Activated effector memory CD4-positive, alpha-beta T cell treated with Interleukin-2 at 50 U/mL for 16 hours (primary cell): ENCODE data around the gene EXOC3L1.

ENCODE experiments used
- DNase-seq: peaks from one replicate; pipeline ENCODE4 v3.0.0-alpha.2; 2020

The EXOC3L1 gene

GRCh38 chr16:67190041-67190440 is at the start of gene EXOC3L1:
TSS of gene EXOC3L1 (minus strand) at chr16:67190136. CDS start at chr16:67189676, 460 bp downstream.
- DNase-seq, result no peak

- no peak for DNase-seq
Measured at GRCh38 chr16:67238806-67239470, 49.0 kb upstream of the EXOC3L1 start.

- no peak for DNase-seq
Measured at GRCh38 chr16:67238278-67238575, 48.3 kb upstream of the EXOC3L1 start.

- no peak for DNase-seq
Measured at GRCh38 chr16:67237396-67238277, 47.7 kb upstream of the EXOC3L1 start.

- DNase-seq, result peak; percentile 73
Measured at GRCh38 chr16:67236563-67237395, 46.8 kb upstream of the EXOC3L1 start.

DNA sequence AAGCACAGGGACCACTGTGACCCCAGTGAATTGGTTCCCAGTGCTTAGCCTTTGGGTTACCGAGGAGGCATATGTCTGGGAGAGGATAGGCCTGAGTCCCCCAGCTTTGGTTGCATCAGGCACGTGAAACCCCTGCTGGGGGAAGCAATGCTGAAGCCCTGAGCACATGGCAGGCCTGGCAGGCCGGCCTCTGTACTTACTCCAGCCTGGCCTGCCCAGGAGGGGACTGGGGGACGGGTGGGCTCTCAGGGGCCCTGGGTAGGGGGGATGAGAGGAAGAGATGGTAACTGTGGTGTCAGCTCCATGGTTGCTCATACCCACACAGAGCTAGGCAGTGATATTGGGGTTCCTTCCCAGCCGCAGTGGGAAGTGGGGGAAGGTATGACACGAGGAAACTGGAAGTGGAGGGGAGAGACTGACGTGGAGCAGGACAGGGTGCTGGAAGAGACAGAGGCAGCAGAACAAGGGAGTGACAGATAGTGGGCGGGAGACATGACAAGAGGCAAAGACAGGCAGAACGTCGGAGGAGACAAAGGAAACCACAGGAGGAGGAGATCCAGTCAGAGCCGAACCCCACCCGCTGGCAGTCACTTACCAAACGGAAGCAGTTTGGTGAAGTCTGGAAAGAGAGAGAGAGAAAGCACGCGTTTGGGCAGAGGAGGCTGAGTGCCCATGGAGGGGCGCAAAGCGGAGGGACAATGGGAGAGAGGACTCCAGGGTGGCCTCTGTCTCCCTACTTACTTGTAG is 46.1 kb upstream of the EXOC3L1 start:
- peak; percentile 66 for DNase-seq

- no peak for DNase-seq
Measured at GRCh38 chr16:67234180-67234597, 44.3 kb upstream of the EXOC3L1 start.

- no peak for DNase-seq
Measured at GRCh38 chr16:67233596-67233995, 43.7 kb upstream of the EXOC3L1 start.

DNA sequence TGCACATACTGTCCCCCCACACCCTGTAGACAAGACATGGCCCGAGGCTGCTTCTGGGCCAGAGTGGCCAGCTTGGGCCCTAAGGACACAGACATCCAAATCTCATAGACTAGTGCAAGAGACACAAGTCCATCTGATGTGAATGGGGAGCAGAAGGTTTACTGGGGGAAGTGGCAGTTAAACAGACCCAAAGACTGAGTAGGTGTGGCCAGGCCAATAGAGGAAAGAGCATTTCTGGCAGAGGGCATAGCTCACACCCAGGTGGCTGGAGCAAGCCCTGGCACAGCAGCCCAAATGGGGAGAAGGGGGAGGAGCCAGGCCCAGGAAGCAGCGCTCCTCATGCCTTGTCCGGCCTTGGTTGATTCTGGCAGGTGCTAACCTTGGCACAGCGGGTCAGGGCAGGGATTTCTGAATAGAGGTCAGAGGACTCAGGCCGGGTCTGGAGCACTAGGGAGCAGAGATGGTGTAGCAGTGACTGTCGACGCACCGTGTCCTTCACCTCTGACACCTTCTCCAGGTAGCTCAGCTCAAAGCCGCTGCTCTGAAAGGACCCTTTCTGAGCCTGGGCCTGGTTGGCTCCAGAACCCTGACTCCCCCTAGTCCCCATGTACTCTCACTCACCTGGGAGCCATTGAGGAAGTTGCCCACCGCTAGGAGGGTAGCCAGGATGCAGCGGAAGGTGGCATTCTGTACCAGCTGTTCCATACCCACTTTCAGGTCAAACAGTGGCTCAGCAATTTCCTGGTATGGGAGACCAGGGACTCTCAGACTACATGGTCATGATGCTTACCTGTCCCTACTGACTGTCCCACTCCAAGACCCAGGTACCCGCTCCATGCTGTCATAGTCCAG is 41.1 kb upstream of the EXOC3L1 start:
- DNase-seq, result no peak

DNA sequence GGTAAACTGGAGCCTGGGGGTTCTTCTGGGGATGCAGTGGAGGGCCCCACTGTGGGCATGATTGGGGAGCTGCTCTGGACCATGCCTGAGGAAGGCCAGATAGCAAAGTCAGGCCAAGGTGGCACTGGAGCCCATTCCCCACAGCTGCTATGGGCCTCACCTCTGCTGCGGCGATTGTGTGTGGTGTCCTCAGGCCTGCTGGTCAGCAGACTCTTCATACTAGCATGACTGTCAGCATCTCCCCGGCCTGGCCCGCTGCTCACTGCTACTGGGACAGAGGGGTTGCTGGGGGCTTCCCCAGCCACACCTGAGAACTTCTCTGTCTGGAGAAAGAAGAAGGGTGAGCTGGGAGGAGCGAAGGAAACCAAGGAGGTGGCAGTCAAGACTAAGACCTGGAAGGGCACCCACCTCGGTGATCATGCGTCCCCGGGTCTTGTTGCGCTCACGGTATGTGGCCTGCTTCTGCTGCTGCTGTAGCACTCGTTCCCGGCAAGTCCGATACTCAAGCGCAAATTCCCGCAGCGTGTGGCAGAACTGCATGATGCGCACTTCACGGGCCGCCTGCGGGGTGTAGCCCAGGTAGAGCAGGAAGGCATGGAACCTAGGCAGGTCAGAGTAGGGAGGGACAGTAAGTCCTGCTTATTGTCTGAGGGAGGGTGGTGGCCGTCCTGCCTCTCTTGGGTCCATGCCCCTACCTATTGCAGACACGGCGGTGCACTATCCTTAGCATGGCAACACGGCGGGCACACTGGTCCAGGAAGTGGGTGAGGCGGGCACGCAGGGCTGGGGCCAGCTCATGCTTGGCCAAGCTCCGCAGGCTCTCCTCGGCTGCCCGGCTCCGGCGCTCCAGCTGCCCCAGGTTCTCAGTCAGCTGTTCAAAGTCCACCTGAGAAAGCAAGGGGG is 40.2 kb upstream of the EXOC3L1 start:
- no peak for DNase-seq

DNA sequence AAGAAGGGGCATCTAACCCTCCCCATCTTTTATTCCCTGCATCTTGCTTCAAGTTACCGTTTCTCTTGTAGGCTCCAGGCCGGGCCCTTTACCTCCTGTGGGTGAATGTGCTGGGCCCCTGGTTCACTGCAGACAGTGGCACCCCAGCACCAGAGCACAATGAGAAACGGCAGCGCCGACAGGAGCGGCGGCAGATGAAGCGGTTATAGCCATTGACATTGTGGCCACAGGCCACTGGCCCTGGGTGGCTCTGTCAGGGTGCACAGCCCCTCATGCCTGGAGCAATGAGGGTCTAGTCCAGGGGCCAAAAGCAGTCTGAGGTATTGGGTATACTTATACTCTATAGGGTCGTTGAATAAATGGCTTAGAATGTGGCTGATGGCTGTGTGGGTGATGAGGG is 39.0 kb upstream of the EXOC3L1 start:
- DNase-seq, result no peak

DNA sequence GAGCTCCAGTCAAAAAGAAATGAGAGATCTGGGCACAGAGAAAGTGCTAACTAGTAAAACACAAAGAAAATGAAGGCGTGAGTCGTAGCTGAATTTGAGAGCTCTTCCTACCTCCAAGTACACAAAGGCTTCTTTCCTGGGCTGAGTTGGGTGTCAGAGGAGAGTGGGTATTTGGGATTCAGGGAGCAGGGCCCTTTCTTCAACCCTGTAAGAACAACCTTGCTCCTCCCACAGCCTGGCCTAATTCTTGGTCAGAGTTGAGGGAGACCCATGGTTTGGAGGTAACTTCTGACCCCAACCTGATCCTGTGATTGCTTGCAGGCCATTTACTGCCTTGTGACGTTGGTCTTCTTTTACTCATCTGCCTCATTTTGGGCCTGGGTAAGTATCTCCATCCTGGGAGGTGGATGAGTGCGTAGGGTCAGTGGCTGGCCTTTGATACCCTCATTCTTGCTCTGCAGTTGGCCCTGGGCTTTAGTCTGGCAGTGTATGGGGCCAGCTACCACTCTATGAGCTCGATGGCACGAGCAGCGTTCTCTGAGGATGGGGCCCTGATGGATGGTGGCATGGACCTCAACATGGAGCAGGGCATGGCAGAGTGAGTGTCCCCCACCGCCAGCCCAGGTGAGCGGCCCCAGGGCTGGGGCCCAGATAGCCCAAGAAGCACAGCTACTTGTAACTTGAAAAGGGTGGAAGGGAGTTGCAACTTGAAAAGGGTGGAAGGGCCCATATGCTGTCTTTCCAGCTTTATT is 38.3 kb upstream of the EXOC3L1 start:
- no peak for DNase-seq

DNA sequence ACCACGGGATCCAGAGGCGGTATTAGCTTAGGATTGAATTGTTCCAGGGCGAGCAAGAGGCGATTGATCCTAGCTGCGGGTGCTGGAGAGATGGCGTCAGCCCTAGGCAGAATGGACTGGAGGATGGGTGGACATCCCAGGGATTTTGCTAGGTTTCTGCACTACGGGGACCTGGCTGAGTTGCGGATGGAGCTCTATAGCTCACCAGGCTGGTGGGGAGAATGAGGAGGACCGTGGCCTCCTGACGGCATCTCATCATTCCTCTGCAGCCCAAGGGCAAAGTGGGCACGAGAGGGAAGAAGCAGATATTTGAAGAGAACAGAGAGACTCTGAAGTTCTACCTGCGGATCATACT is 37.6 kb upstream of the EXOC3L1 start:
- no peak for DNase-seq

- peak; percentile 96 for DNase-seq
Measured at GRCh38 chr16:67226804-67227566, 37.0 kb upstream of the EXOC3L1 start, which contains the start of gene TMEM208. TSS of gene TMEM208 (plus strand) at chr16:67227130. CDS start at chr16:67227219, 89 bp downstream.

DNA sequence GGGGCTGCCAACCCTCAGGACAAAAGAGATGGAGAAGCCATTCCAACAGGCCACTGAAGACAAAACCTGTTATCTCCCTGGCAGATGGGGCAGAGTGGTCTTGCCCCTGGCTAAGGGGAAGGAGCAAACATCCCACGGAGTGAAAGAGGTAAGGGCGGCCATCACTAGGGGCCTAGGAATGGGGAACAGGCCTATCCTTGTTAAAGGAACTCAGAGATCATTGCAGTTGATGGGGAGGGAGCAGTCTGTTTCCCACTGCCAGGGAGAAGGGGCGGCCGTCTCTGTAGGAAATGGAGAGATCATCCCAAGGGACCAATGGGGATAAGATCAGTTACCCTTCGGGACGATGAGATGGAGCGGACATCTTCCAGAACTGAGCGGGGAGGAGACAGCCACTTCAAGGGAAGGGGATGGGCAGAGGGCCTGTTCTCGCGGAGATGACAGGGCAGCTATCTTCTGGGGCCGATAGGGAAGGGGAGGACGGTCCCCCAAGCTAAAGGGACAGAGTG is 36.4 kb upstream of the EXOC3L1 start:
- no peak for DNase-seq

GRCh38 chr16:67223992-67224391 is 34.1 kb upstream of the EXOC3L1 start:
- DNase-seq, result no peak

GRCh38 chr16:67216612-67217490 is 26.9 kb upstream of the EXOC3L1 start:
- DNase-seq, result no peak

DNA sequence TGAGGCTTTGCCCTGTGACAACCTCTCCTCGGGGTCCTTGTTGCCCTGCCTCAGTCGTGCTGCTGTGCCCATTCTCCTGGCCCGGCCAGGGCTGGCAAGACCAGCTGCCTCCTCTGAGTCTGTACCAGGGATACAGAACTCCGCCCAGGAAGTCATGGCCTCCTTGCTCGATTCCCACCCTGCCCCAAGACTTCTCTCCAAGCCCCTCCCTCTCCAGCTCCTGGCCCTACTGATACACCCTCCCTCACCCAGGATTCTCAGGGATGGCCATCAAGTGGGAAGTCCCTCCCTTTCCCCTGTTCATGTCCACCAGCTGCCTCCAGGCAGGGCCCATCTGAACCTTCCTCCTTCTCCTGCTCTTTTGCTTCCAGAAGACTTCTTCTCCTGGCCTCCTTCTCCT is 25.8 kb upstream of the EXOC3L1 start:
- no peak for DNase-seq
